Endothelial cell of umbilical vein (primary cell): Measurements from ENCODE around the gene PDHB.

Experiments
- EZH2 ChIP-seq: IDR thresholded peaks from 2 replicates; pipeline ENCODE4 v1.6.1; 2012; ENCODE audit warnings: borderline replicate concordance, low read depth, mild to moderate bottlenecking, moderate library complexity, low read length, inconsistent platforms; ENCODE audit not compliant: severe bottlenecking
- GATA2 ChIP-seq: IDR thresholded peaks from 2 replicates; pipeline ENCODE4 v1.7.0; 2011; ENCODE audit warnings: low read depth, mild to moderate bottlenecking, moderate library complexity, mixed read lengths, low read length; ENCODE audit not compliant: insufficient read length, insufficient read depth
- JUN ChIP-seq: IDR thresholded peaks from 2 replicates; pipeline ENCODE4 v1.6.1; 2011; ENCODE audit warnings: borderline replicate concordance, low read depth; ENCODE audit not compliant: insufficient read length, insufficient read depth
- MYC ChIP-seq: IDR thresholded peaks from one replicate; pipeline ENCODE4 v1.6.1; 2011; ENCODE audit warnings: mild to moderate bottlenecking, low read depth, low read length
- POLR2A ChIP-seq: IDR thresholded peaks from 2 replicates; pipeline ENCODE4 v1.6.1; 2012; ENCODE audit warnings: low read depth, mild to moderate bottlenecking, control low read depth, low read length
- POLR2AphosphoS5 ChIP-seq: IDR thresholded peaks from 2 replicates; pipeline ENCODE4 v1.6.1; 2012; ENCODE audit warnings: low read depth, mild to moderate bottlenecking, control low read depth, low read length, moderate library complexity; ENCODE audit not compliant: insufficient read depth
- TF ChIP-seq, protein P1 (sequence below), 2 donors: IDR thresholded peaks; 1 replicate in 1 of 2; 2 replicates in 1 of 2; pipeline ENCODE4 v1.5.1; 2011; ENCODE audit warnings: low read length in 2 of 2, mild to moderate bottlenecking in 2 of 2, moderate library complexity in 2 of 2, control low read depth in 1 of 2, inconsistent platforms in 1 of 2, low read depth in 1 of 2; ENCODE audit not compliant: insufficient read depth in 1 of 2; ENCODE audit errors: extremely low read depth in 1 of 2
- TF ChIP-seq, protein P2 (sequence below): IDR thresholded peaks from 2 replicates; pipeline ENCODE4 v1.6.1; 2011; ENCODE audit not compliant: insufficient read depth, insufficient read length

DNA sequence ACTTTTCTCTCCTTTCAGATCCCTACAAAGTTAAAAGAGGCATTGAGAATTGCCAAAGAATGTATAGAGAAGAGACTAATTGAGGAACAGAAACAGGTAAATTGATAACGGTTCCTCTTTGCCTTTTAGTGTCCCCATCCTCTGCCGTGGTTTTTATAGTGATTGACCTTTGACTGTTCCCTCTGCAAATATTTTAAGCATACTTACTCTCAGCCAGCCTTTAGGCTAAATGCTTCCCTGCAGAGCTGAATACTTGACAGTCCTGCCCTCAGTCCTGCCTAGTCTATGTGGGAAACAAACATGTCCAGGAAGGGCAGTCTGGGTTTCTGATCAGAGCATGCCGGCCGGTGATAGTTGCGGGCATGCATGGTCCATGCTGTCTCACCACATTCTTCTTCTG, 24.7 kb downstream of the PDHB start:
- TF ChIP-seq, protein P1, sequence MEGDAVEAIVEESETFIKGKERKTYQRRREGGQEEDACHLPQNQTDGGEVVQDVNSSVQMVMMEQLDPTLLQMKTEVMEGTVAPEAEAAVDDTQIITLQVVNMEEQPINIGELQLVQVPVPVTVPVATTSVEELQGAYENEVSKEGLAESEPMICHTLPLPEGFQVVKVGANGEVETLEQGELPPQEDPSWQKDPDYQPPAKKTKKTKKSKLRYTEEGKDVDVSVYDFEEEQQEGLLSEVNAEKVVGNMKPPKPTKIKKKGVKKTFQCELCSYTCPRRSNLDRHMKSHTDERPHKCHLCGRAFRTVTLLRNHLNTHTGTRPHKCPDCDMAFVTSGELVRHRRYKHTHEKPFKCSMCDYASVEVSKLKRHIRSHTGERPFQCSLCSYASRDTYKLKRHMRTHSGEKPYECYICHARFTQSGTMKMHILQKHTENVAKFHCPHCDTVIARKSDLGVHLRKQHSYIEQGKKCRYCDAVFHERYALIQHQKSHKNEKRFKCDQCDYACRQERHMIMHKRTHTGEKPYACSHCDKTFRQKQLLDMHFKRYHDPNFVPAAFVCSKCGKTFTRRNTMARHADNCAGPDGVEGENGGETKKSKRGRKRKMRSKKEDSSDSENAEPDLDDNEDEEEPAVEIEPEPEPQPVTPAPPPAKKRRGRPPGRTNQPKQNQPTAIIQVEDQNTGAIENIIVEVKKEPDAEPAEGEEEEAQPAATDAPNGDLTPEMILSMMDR (IDR thresholded peaks at IDR 0.05; ENCODE audit: extremely low read depth in 1 of 2, insufficient read depth in 1 of 2, low read depth in 1 of 2, low read length in 2 of 2): no peak
- TF ChIP-seq, protein P2, sequence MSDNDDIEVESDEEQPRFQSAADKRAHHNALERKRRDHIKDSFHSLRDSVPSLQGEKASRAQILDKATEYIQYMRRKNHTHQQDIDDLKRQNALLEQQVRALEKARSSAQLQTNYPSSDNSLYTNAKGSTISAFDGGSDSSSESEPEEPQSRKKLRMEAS: no peak
- TF ChIP-seq POLR2A (no peak), GATA2 (no peak), EZH2 (no peak), MYC (no peak), POLR2AphosphoS5 (no peak), JUN (no peak)
